GM18520 (cell line): ENCODE measurements around the gene RNF157.

Experiments used
- ATAC-seq: cut with Tn5 transposase; IDR thresholded peaks from one replicate; pipeline ENCODE4 v1.9.1; 2021; ENCODE audit not compliant: unreplicated experiment

RNF157 gene

GRCh38 chr17:76240461-76241203, at the start of gene RNF157:
RNF157 (minus strand) TSS chr17:76240493; CDS start chr17:76240240, 253 bp downstream.
- peak; percentile 82 for ATAC-seq

GRCh38 chr17:76281573-76282371, 41.5 kb upstream of the RNF157 start:
- no peak for ATAC-seq

- ATAC-seq: no peak
Observed at GRCh38 chr17:76280650-76281049, 40.4 kb upstream of the RNF157 start.

GRCh38 chr17:76279742-76280287, 39.5 kb upstream of the RNF157 start:
- ATAC-seq: no peak

GRCh38 chr17:76278952-76279741, 38.9 kb upstream of the RNF157 start:
- no peak for ATAC-seq

GRCh38 chr17:76278268-76278908, 38.1 kb upstream of the RNF157 start:
- no peak for ATAC-seq

GRCh38 chr17:76277300-76278267, 37.3 kb upstream of the RNF157 start:
- ATAC-seq: no peak

- no peak for ATAC-seq
Observed at GRCh38 chr17:76276461-76277299, 36.4 kb upstream of the RNF157 start.

- no peak for ATAC-seq
Observed at GRCh38 chr17:76276069-76276431, 35.8 kb upstream of the RNF157 start.

- ATAC-seq: no peak
Observed at GRCh38 chr17:76275382-76276068, 35.2 kb upstream of the RNF157 start.

GRCh38 chr17:76274112-76274956, 34.0 kb upstream of the RNF157 start:
- no peak for ATAC-seq

- ATAC-seq: no peak
Observed at GRCh38 chr17:76273445-76274111, 33.3 kb upstream of the RNF157 start.

GRCh38 chr17:76272541-76273444, 32.5 kb upstream of the RNF157 start:
- ATAC-seq: no peak

- peak; percentile 26 for ATAC-seq
Observed at GRCh38 chr17:76271669-76272540, 31.6 kb upstream of the RNF157 start.
